GM19438 (cell line): Measurements from ENCODE around the gene MBLAC1.
A peak's percentile ranks its signal among the peaks of the same experiment; 100 is the strongest.

ENCODE experiments used
- ATAC-seq: cut with Tn5 transposase; IDR thresholded peaks from one replicate; pipeline ENCODE4 v1.9.1; 2021; ENCODE audit warnings: low read depth; ENCODE audit not compliant: unreplicated experiment

MBLAC1 gene

GRCh38 chr7:100126931-100127865, at the start of gene MBLAC1:
MBLAC1 (plus strand) TSS chr7:100126967; CDS start chr7:100127396, 429 bp downstream.
- ATAC-seq: peak; percentile 59

DNA sequence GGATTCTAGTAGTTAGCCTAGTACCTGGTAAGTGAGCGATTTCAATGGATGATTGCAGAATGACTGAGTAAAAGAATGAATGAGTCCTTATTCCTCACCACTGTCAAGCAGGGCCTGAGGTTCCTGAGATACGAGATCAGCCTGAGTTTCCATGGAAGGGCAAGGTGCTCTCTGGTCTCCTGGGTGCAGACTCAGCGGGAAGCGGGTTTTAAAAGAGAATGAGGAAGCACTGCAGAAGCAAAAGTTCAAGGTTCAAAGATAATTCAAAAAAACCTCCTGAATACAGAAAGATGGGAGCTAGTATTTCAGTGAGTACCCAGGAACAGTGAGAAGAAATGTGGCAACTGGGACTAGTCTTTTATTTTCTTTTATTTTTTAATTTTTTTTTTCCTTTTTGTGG, 49.6 kb upstream of the MBLAC1 start:
- no peak for ATAC-seq

- no peak for ATAC-seq
These were observed 47.7 kb upstream of the MBLAC1 start for GRCh38 chr7:100079024-100079560.

DNA sequence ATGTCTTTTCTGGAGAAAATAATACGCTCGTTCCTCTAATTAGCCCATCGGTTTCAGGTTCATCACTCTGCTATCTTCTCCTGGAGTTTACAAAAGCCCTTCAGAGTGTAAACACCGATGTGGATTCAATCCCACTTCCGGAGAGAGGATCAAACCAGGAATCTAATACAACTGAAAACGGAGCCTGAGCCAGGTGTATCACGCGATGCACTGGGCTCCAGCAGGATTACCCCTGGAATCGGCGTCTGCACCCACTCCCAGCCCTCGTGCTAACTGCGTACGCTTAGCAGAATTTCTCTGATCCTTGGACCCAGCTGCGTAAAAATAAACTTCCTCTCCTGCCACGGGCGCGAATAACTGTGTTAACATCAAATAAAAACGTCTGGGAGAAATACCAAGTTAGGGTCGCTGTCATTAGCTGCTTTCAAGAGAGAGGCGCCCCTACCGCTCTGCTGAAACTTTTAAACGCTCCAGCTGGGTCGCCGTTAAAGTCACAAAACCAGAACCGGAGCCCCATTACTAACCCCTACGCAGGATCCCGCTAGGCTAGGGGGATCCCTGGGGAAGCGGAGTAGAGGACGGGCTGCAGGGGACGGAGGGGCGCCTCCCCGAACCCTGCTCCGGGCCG, 45.7 kb upstream of the MBLAC1 start:
- peak; percentile 22 for ATAC-seq

DNA sequence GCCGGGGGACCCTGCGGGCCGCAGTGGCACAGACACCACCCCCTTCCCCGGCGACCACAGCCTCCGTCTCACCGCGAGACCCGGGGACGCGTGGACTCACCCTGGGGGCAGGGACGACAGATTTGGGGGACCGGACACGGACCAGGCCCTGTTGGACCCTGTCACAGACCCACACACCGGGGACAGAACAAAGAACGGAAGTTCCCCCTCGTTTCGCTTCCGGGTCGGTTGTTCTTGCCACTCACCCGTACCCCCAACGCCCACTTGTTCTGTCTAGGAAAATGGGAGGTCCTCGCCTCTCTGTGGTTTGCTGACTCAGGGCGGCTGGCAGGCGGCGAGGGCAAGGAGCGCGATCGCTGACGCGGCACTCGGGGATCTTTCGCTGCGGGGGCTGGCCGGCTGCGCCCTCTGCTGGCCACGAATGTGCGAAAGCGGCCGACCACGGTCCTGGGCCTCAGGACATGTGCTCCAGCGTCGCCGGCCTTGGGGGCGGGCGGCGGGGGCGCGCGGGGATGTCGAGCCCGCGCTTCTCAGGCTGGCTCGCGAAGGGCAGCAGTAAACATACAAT, 45.1 kb upstream of the MBLAC1 start, which contains the start of gene ZNF3:
TSS of gene ZNF3 (minus strand) at position 189 of the 568 bp plus-strand sequence. CDS start 4,366 bp downstream, outside the sequence.
- ATAC-seq: peak; percentile 83

DNA sequence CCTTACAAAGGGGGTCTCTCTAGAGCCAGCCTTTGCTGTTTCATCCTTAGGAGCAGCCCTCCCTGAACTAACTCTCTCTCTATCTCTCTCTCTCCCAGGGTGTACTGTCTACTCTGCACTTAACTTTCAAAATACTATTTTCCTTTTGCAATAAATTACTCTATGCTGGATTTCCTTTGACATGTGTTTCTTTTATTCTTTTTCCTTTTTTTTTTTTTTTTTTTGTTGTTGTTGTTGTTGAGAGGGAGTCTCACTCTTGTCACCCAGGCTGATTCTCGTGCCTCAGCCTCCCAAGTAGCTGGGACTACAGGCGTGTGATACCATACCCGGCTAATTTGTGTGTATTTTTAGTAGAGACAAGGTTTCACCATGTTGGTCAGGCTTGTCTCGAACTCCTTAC, 43.8 kb upstream of the MBLAC1 start:
- no peak for ATAC-seq

GRCh38 chr7:100085515-100085914, 41.3 kb upstream of the MBLAC1 start:
- no peak for ATAC-seq

DNA sequence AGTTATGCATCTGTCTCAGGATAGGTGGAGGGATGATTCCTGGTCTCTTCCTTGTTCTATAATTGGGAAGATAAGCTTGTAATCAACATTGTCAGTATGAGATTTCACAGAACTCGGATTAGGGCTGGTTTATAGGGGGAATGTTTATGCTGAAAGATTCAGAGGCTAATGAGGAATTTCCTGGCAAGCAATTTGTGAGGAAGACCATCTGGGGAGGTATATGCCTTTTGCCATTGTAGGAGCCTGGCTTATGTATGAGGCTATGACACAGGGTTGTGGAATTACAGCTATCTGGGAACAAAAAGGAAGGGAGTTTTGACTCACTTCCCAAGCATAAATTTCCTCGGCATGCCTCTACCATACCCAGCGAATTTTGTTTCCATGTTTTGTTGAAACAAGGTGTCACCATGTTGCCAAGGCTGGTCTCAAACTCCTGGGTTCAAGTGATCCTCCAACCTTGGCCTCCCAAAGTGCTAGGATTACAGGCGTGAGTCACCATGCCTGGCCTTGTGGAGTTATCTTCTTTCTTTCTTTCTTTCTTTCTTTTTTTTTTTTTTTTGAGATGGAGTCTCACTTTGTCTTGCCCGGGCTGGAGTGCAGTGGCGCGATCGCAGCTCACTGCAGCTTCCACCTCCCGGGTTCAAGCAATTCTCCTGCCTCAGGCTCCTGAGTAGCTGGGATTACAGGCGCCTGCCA, 39.6 kb upstream of the MBLAC1 start:
- no peak for ATAC-seq

DNA sequence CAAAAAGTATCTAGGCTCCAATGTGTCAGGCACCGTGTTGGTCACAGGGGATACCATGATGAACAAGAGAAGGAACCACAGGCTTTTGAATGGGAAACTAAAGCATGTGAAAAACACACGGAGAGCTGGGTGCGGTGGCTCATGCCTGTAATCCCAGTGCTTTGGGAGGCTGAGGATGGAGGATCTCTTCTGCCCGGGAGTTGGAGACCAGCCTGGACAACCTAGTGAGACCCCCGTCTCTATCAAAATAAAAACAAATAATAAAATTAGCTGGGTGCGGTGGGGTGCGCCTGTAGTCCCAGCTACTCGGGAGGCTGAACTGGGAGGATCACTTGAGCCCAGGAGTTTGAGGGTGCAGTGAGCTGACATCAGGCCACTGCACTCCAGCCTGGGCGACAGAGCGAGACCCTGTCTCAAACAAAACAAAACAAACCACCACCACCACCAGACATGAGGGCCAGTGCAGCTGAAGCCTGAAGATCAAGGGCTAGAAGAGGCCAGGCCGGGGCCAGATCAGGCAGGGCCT, 38.6 kb upstream of the MBLAC1 start:
- ATAC-seq: no peak

- ATAC-seq: peak; percentile 47
These were observed 37.9 kb upstream of the MBLAC1 start, which contains the start of gene COPS6 for GRCh38 chr7:100088621-100089457. COPS6 (plus strand) TSS chr7:100088969; CDS start chr7:100088991, 22 bp downstream.

DNA sequence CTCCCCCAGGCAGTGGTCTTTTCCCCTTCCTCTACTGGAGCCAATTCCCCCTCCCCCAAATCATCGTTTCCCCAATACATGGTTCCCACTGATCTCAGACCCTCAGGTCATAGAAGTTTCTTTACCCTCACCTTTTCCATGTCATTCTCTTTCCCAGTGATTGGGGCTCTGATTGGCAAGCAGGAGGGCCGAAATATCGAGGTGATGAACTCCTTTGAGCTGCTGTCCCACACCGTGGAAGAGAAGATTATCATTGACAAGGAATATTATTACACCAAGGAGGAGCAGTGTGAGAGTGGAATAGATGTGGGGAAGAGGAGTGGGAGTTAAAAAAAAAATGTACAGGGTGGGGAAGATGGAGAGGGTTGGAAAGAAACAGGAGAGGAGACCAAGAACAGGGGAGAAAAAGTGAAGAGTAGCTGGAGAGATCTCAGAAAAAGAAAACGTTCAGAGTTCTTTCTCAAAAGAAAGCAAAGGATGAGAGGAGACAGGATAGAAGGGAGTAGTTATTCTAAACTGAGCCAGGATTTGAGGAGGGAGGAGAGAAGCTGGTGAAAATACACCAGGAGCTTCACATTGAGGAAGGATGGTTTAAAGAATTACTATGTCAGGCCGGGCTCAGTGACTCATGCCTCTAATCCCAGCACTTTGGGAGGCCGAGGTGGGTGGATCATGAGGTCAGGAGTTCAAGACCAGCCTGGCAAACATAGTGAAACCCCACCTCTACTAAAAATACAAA, 37.1 kb upstream of the MBLAC1 start:
- ATAC-seq: no peak

DNA sequence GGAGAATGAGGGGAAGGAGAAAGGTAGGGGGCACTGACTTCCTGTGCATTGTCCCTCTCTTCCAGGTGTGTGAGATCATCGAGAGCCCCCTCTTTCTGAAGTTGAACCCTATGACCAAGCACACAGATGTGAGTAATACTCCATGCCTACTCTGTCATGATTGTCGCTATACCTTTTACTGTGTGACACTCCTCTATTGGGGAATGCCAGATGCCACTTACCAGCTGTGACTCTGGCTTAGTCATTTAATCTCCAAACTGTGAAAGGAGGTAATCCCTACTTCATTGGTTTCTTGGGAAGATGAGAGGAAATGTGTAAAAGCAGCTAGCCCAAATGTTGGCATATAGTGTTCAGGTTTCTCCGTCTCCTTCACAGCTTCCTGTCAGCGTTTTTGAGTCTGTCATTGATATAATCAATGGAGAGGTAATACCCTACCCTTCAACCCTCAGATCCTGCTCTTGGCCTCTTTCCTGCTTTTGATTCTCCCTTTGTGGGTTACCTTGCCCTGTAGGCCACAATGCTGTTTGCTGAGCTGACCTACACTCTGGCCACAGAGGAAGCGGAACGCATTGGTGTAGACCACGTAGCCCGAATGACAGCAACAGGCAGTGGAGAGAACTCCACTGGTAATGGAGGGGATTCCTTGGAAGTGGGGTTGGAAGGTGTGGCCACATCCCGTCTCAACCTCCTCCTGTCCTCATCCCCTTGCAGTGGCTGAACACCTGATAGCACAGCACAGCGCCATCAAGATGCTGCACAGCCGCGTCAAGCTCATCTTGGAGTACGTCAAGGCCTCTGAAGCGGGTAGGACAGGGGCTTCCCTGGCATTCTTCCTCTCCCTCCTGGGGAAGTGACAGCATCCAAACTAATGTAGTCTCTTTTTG, 36.0 kb upstream of the MBLAC1 start:
- no peak for ATAC-seq

GRCh38 chr7:100091411-100092181, 35.2 kb upstream of the MBLAC1 start:
- no peak for ATAC-seq

GRCh38 chr7:100093054-100093453, 33.7 kb upstream of the MBLAC1 start:
- ATAC-seq: no peak

DNA sequence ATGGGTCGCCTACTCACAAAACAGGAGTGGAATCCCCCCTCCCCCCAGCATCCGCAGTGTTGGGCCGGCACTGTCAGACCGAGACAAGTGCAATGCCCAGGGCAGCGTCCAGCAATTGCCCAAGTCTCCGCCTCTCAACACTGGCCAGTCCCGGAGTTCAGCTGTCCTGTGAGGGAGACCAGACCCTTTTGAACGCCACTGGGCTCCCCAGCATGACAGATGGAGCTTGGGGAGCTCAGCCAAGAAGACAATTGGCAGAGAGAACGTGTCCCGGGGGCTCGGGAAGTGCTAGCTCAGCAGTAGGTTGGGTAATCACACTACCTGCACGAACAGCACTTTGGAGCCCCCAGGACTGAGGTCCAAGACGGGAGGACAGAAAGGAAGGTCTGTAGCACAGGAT, 33.3 kb upstream of the MBLAC1 start:
- no peak for ATAC-seq

- no peak for ATAC-seq
These were observed 32.8 kb upstream of the MBLAC1 start for GRCh38 chr7:100093925-100094486.

GRCh38 chr7:100095289-100095688, 31.5 kb upstream of the MBLAC1 start:
- no peak for ATAC-seq
